ENCODE results near the gene SRPK3.
A peak's percentile ranks its signal among the peaks of the same experiment; 100 is the strongest.

Gene SRPK3

GRCh38 chrX:153771415-153772315 is 9.2 kb upstream of the SRPK3 start:
- peak in 1 of 5 donors; percentile 5 for DNase-seq

GRCh38 chrX:153772316-153773217 is 8.3 kb upstream of the SRPK3 start:
- DNase-seq = peak in 1 of 5 donors; percentile 1

- DNase-seq = peak in 1 of 5 donors; percentile 0
Measured at GRCh38 chrX:153773218-153773611, 7.6 kb upstream of the SRPK3 start.

GRCh38 chrX:153773741-153774575 is 6.9 kb upstream of the SRPK3 start:
- DNase-seq = no peak

GRCh38 chrX:153774576-153775292 is 6.1 kb upstream of the SRPK3 start:
- no peak for DNase-seq

- no peak for DNase-seq
Measured at GRCh38 chrX:153775293-153776119, 5.3 kb upstream of the SRPK3 start.

- DNase-seq = no peak
Measured at GRCh38 chrX:153776120-153776599, 4.7 kb upstream of the SRPK3 start.

GRCh38 chrX:153776611-153777045 is 4.2 kb upstream of the SRPK3 start:
- no peak for DNase-seq

- DNase-seq = no peak
Measured at GRCh38 chrX:153777261-153778090, 3.4 kb upstream of the SRPK3 start.

- DNase-seq = no peak
Measured at GRCh38 chrX:153778181-153778580, 2.7 kb upstream of the SRPK3 start.

GRCh38 chrX:153778684-153779101 is 2.1 kb upstream of the SRPK3 start:
- DNase-seq = no peak

GRCh38 chrX:153779891-153780677 is 757 bp upstream of the SRPK3 start:
- no peak for DNase-seq

- DNase-seq = no peak
Measured at GRCh38 chrX:153781428-153782047, 697 bp downstream of the SRPK3 start.

- no peak for DNase-seq
Measured at GRCh38 chrX:153782313-153782712, 1.5 kb downstream of the SRPK3 start.

GRCh38 chrX:153782871-153783270 is 2.0 kb downstream of the SRPK3 start:
- no peak for DNase-seq

GRCh38 chrX:153783378-153784013 is 2.7 kb downstream of the SRPK3 start:
- no peak for DNase-seq

GRCh38 chrX:153784325-153784967 is 3.6 kb downstream of the SRPK3 start:
- DNase-seq = no peak

All from T-helper 1 cell (primary cell).